ENCODE data around the gene GPA33. TPM values are rescaled to one million over a fixed set of nuclear protein-coding genes. Genes with fewer than 3 reads are reported as not detected.

Gene GPA33
- total and polyA plus RNA-seq, 2 donors (not counting 1 experiment from before 2014, with no cell fraction given): not detected

DNA sequence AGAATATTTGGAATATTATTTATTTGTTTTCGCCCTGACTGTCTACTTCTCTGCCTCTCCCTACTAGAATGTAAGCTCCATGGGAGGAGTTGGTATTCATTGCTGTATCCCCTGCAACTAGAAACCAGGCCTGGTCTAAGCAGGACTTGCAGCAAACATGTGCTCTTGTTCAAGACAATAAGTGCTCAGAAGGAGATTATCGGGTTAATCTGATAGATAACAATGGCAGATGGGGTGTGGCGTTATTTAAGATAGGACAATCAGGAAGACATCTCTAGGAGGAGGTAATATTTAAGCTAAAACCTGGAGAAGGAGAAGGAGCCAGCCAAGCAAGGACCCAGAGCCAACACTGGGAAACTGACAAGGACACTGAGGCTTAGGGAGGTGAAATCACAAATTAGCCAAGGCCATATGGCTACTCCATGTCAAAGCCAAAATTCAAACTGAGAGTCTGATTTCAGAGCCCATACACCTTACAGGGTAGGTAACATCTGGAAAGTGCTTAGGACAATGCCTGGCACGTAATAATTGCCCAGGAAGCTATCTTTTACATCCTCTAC, 45.2 kb upstream of the GPA33 start:
- TF ChIP-seq, protein P1, sequence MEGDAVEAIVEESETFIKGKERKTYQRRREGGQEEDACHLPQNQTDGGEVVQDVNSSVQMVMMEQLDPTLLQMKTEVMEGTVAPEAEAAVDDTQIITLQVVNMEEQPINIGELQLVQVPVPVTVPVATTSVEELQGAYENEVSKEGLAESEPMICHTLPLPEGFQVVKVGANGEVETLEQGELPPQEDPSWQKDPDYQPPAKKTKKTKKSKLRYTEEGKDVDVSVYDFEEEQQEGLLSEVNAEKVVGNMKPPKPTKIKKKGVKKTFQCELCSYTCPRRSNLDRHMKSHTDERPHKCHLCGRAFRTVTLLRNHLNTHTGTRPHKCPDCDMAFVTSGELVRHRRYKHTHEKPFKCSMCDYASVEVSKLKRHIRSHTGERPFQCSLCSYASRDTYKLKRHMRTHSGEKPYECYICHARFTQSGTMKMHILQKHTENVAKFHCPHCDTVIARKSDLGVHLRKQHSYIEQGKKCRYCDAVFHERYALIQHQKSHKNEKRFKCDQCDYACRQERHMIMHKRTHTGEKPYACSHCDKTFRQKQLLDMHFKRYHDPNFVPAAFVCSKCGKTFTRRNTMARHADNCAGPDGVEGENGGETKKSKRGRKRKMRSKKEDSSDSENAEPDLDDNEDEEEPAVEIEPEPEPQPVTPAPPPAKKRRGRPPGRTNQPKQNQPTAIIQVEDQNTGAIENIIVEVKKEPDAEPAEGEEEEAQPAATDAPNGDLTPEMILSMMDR (conservative IDR thresholded peaks at IDR 0.05 in 1 of 2, IDR thresholded peaks at IDR 0.05 in 1 of 2; ENCODE audit: low read depth in 1 of 2, low read length in 2 of 2): no peak
- no peak for TF ChIP-seq EZH2 (IDR thresholded peaks at IDR 0.05; ENCODE audit: low read length, missing control alignments)
- Histone ChIP-seq H3K9me3 (ENCODE audit: control insufficient read depth, insufficient read depth, low read depth, low read length) (no peaks in the 10 kb centered on the region), H3K79me2 (ENCODE audit: control insufficient read depth, insufficient read depth, low read length) (no peaks in the 10 kb centered on the region), H3K4me2 (ENCODE audit: extremely low read depth, insufficient read depth, low read length) (no peak overlapping the region), H4K20me1 (ENCODE audit: control insufficient read depth, extremely low read depth, insufficient read depth, low read length) (no peaks in the 10 kb centered on the region), H3K4me3 (replicated peaks in 1 of 4; ENCODE audit: control extremely low read depth in 1 of 4, insufficient read depth in 1 of 4, low read depth in 3 of 4, low read length in 4 of 4) (no peak overlapping the region), H3K36me3 (ENCODE audit: control insufficient read depth, insufficient read depth, low read length) (no peaks in the 10 kb centered on the region), H3K27me3 (ENCODE audit: control insufficient read depth, insufficient read depth, low read length) (no peaks in the 10 kb centered on the region), H3K9ac (ENCODE audit: insufficient read depth, low read length) (no peak overlapping the region), H2AFZ (ENCODE audit: low read length) (no peak overlapping the region), H3K4me1 (ENCODE audit: control insufficient read depth, extremely low read depth, insufficient read depth, low read length) (no peaks in the 10 kb centered on the region), H3K27ac (ENCODE audit: insufficient read depth, low read length) (no peak overlapping the region)
- no peak for DNase-seq (ENCODE audit: low read depth in 2 of 2)

DNA sequence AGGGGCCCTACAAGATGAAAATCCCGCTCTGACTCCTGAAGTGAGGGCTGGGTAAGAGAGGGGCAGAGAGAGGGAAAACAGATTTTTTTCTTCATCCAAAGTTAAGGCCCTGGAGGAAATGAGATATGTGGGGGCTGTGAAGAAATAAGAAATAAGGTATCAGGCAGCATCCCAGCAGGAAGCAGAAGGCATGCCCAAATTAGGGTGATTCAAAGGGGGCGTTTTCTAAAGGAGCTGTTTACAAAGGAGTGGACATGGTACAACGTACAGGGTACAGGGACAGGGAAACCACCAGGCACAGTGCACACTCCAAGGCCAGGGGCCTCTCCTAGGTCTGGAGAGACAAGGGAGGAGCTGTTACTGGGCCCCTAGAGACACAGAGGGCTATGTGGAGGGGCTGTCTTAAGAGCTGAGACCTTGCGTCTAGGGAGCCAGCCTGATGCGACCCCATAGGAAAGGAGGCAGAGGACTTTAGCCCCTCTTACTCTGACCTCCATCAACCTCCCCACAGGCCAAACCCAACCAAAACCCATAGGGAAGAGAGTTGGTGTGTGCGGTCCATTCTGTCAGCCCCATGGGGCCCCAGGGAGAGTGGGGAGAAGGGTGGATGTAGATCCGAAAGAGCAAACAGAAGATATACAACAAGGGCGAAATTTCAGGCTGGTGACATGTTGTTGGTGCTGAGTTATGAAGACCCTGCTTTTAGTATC, 42.3 kb upstream of the GPA33 start:
- Histone ChIP-seq H3K9me3 (ENCODE audit: control insufficient read depth, insufficient read depth, low read depth, low read length) (no peaks in the 10 kb centered on the region), H3K27me3 (ENCODE audit: control insufficient read depth, insufficient read depth, low read length) (no peaks in the 10 kb centered on the region), H3K9ac (ENCODE audit: insufficient read depth, low read length) (no peak overlapping the region), H3K79me2 (ENCODE audit: control insufficient read depth, insufficient read depth, low read length) (no peaks in the 10 kb centered on the region), H3K4me3 (replicated peaks in 1 of 4; ENCODE audit: control extremely low read depth in 1 of 4, insufficient read depth in 1 of 4, low read depth in 3 of 4, low read length in 4 of 4) (no peak overlapping the region), H3K4me1 (ENCODE audit: control insufficient read depth, extremely low read depth, insufficient read depth, low read length) (no peaks in the 10 kb centered on the region), H4K20me1 (ENCODE audit: control insufficient read depth, extremely low read depth, insufficient read depth, low read length) (no peaks in the 10 kb centered on the region), H3K27ac (ENCODE audit: insufficient read depth, low read length) (no peak overlapping the region), H3K36me3 (ENCODE audit: control insufficient read depth, insufficient read depth, low read length) (no peaks in the 10 kb centered on the region), H2AFZ (ENCODE audit: low read length) (no peak overlapping the region), H3K4me2 (ENCODE audit: extremely low read depth, insufficient read depth, low read length) (no peak overlapping the region)
- no peak for DNase-seq (ENCODE audit: low read depth in 2 of 2)
- TF ChIP-seq, protein P1 (conservative IDR thresholded peaks at IDR 0.05 in 1 of 2, IDR thresholded peaks at IDR 0.05 in 1 of 2; ENCODE audit: low read depth in 1 of 2, low read length in 2 of 2): no peak
- no peak for TF ChIP-seq EZH2 (IDR thresholded peaks at IDR 0.05; ENCODE audit: low read length, missing control alignments)

DNA sequence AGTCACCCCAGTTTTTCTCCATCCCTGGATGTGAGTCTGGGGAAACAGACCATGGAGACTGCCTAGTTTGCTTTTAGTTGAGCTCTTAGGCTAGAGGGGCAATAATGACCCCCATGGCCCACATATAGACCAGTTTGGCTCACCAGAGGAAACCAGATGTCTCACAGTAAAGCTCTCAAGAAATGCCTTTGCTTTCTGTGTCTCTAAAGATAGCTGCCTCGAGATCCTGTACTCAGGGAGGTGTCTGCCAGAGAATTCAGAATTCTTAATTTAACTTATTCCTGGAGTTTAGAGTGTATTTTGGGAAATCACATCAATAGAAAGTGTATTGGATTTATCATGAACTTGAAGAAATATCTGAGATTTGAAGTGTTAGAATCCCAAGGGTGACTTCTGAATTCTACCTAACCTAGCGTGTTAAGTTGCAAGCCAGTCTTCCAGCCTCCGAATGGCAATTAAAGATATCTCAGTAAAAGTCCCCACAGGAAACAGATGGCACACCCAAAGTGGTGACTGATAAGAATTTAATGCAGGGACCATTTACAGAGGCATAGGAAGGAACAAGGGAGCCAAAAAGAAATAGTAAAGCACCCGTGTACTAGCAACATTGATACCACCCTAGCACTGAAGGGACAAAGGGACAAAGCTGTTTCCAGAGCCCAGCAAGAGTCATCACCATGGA, 40.8 kb upstream of the GPA33 start:
- H3K4me1 ChIP-seq (ENCODE audit: control insufficient read depth, extremely low read depth, insufficient read depth, low read length): no peaks in the 10 kb centered on the region
- no peak overlapping the region for H3K4me3 ChIP-seq (replicated peaks in 1 of 4; ENCODE audit: control extremely low read depth in 1 of 4, insufficient read depth in 1 of 4, low read depth in 3 of 4, low read length in 4 of 4)
- no peak overlapping the region for H3K4me2 ChIP-seq (ENCODE audit: extremely low read depth, insufficient read depth, low read length)
- H2AFZ ChIP-seq (ENCODE audit: low read length): no peak overlapping the region
- no peak overlapping the region for H3K27ac ChIP-seq (ENCODE audit: insufficient read depth, low read length)
- TF ChIP-seq EZH2 (IDR thresholded peaks at IDR 0.05; ENCODE audit: low read length, missing control alignments): no peak
- TF ChIP-seq, protein P1 (conservative IDR thresholded peaks at IDR 0.05 in 1 of 2, IDR thresholded peaks at IDR 0.05 in 1 of 2; ENCODE audit: low read depth in 1 of 2, low read length in 2 of 2): no peak
- no peaks in the 10 kb centered on the region for H3K79me2 ChIP-seq (ENCODE audit: control insufficient read depth, insufficient read depth, low read length)
- no peaks in the 10 kb centered on the region for H4K20me1 ChIP-seq (ENCODE audit: control insufficient read depth, extremely low read depth, insufficient read depth, low read length)
- H3K9me3 ChIP-seq (ENCODE audit: control insufficient read depth, insufficient read depth, low read depth, low read length): no peaks in the 10 kb centered on the region
- no peak overlapping the region for H3K9ac ChIP-seq (ENCODE audit: insufficient read depth, low read length)
- no peaks in the 10 kb centered on the region for H3K36me3 ChIP-seq (ENCODE audit: control insufficient read depth, insufficient read depth, low read length)
- no peak for DNase-seq (ENCODE audit: low read depth in 2 of 2)
- H3K27me3 ChIP-seq (ENCODE audit: control insufficient read depth, insufficient read depth, low read length): no peaks in the 10 kb centered on the region
